Endodermal cell (in vitro differentiated cells): ENCODE results near the gene CHD9. TPM values are rescaled to one million over a fixed set of nuclear protein-coding genes. Genes with fewer than 3 reads are reported as not detected.

Source experiments
- DNase-seq: peaks from one replicate; pipeline ENCODE4 v3.0.0-alpha.2; 2017
- H3K27ac ChIP-seq: 2 replicates; pipeline ENCODE4 v1.5.1; 2013; ENCODE audit warnings: mild to moderate bottlenecking, low read depth, low read length, moderate library complexity
- H3K27me3 ChIP-seq: 2 replicates; pipeline ENCODE4 v1.6.1; 2013; ENCODE audit warnings: mild to moderate bottlenecking, low read length, moderate library complexity; ENCODE audit not compliant: insufficient read depth, control insufficient read depth, poor library complexity, severe bottlenecking
- H3K36me3 ChIP-seq: 2 replicates; pipeline ENCODE4 v1.7.0; 2013; ENCODE audit warnings: mild to moderate bottlenecking, low read length, moderate library complexity; ENCODE audit not compliant: control insufficient read depth, insufficient read depth
- H3K4me1 ChIP-seq: one replicate; pipeline ENCODE4 v1.7.0; 2013; ENCODE audit warnings: low read length; ENCODE audit not compliant: control insufficient read depth, insufficient read depth
- H3K4me3 ChIP-seq: 2 replicates; pipeline ENCODE4 v1.5.1; 2013; ENCODE audit warnings: mild to moderate bottlenecking, low read length, moderate library complexity
- H3K9ac ChIP-seq: 2 replicates; pipeline ENCODE4 v1.6.1; 2013; ENCODE audit warnings: mild to moderate bottlenecking, low read length, moderate library complexity; ENCODE audit not compliant: poor library complexity, severe bottlenecking; ENCODE audit errors: extremely low read depth
- H3K9me3 ChIP-seq: 2 replicates; pipeline ENCODE4 v1.6.1; 2013; ENCODE audit warnings: mild to moderate bottlenecking, low read length, moderate library complexity; ENCODE audit not compliant: control insufficient read depth
- H3K27ac Mint-ChIP-seq: 2 replicates; pipeline ENCODE4 v1.8.0; 2020; ENCODE audit warnings: mixed read lengths
- H3K27me3 Mint-ChIP-seq: 2 replicates; pipeline ENCODE4 v1.8.0; 2021; ENCODE audit warnings: mild to moderate bottlenecking, mixed read lengths; ENCODE audit not compliant: insufficient read depth
- H3K36me3 Mint-ChIP-seq: 2 replicates; pipeline ENCODE4 v1.8.0; 2020; ENCODE audit warnings: low read depth, mixed read lengths
- H3K4me1 Mint-ChIP-seq: 2 replicates; pipeline ENCODE4 v1.8.0; 2020; ENCODE audit warnings: mixed read lengths
- H3K4me3 Mint-ChIP-seq: 2 replicates; pipeline ENCODE4 v1.8.0; 2020; ENCODE audit warnings: mild to moderate bottlenecking, moderate library complexity, mixed read lengths
- H3K9me3 Mint-ChIP-seq: 2 replicates; pipeline ENCODE4 v1.8.0; 2020; ENCODE audit warnings: mild to moderate bottlenecking, mixed read lengths
- CTCF ChIP-seq: fragments of 200-600 bp; sonication (generic); conservative IDR thresholded peaks from 2 replicates; pipeline ENCODE4 v1.5.0; 2021; ENCODE audit warnings: antibody characterized with exemption, mild to moderate bottlenecking
- WGBS, 2 experiments: methylation state at CpG; one replicate each; pipeline versions ENCODE4 v1.1.5 to v1.1.7; 2013; ENCODE audit warnings: missing lambda C conversion rate in 2 of 2, mixed read lengths in 1 of 2; ENCODE audit not compliant: insufficient coverage in 1 of 2, insufficient read length in 1 of 2; 5-methylcytosine and 5-hydroxymethylcytosine counted together
- total RNA-seq, 2 donors: library from RNA; stranded (reverse); fragmentation: NEBNext Ultra II Directional in 1 of 2; extraction: Animal tissue kit (Norgen Biotek cat#: 25700) in 1 of 2; gene quantifications; 2 replicates in 1 of 2; 3 replicates in 1 of 2; pipeline ENCODE4 v1.2.1, GENCODE V29; 2021

CHD9 gene
- total RNA-seq, 2 donors from 2014 or later, result 36.8 to 40.5 TPM

GRCh38 chr16:53281280-53281679 lies 226.5 kb downstream of the CHD9 start:
- no peak overlapping the region for H3K4me3 ChIP-seq
- WGBS, 2 experiments, result 97 to 100% methylated on average over 2 of the region's 2 CpGs
- Mint-ChIP-seq H3K9me3 (peaks cover 21% of the 10 kb centered on the region), H3K27ac (no peak overlapping the region), H3K4me1 (no peaks in the 10 kb centered on the region), H3K4me3 (no peak overlapping the region), H3K36me3 (peaks cover 23% of the 10 kb centered on the region), H3K27me3 (no peaks in the 10 kb centered on the region)
- no peaks in the 10 kb centered on the region for H3K4me1 ChIP-seq
- H3K27ac ChIP-seq, result no peak overlapping the region
- H3K9me3 ChIP-seq, result peaks cover 21% of the 10 kb centered on the region
- no peaks in the 10 kb centered on the region for H3K27me3 ChIP-seq
- no peak for DNase-seq
- no peak overlapping the region for H3K9ac ChIP-seq
- peaks cover 69% of the 10 kb centered on the region for H3K36me3 ChIP-seq
- no peak for TF ChIP-seq CTCF

- no peak for TF ChIP-seq CTCF
- H3K27ac ChIP-seq, result no peak overlapping the region
- H3K36me3 ChIP-seq, result peaks cover 69% of the 10 kb centered on the region
These were observed 227.1 kb downstream of the CHD9 start for GRCh38 chr16:53281859-53282258.

GRCh38 chr16:53282328-53282727 lies 227.5 kb downstream of the CHD9 start:
- H3K27ac Mint-ChIP-seq, result no peak overlapping the region
- 93 to 97% methylated on average over 4 to 5 of the region's 5 CpGs for WGBS, 2 experiments
- H3K9me3 ChIP-seq, result peaks cover 12% of the 10 kb centered on the region
- H3K36me3 Mint-ChIP-seq, result peaks cover 31% of the 10 kb centered on the region
- H3K27me3 ChIP-seq, result no peaks in the 10 kb centered on the region
- H3K36me3 ChIP-seq, result peaks cover 69% of the 10 kb centered on the region
- H3K9ac ChIP-seq, result no peak overlapping the region
- no peaks in the 10 kb centered on the region for H3K4me1 ChIP-seq
- no peak overlapping the region for H3K27ac ChIP-seq
- no peak for TF ChIP-seq CTCF
- H3K4me3 ChIP-seq, result no peak overlapping the region
- H3K4me3 Mint-ChIP-seq, result no peak overlapping the region
- no peaks in the 10 kb centered on the region for H3K27me3 Mint-ChIP-seq
- no peaks in the 10 kb centered on the region for H3K4me1 Mint-ChIP-seq
- DNase-seq, result no peak
- H3K9me3 Mint-ChIP-seq, result peaks cover 21% of the 10 kb centered on the region

More at GRCh38 chr16:53281859-53282258, 227.1 kb downstream of the CHD9 start:
- H3K27ac Mint-ChIP-seq, result no peak overlapping the region
- H3K9me3 ChIP-seq, result peaks cover 17% of the 10 kb centered on the region
- H3K4me1 Mint-ChIP-seq, result no peaks in the 10 kb centered on the region
- H3K4me3 ChIP-seq, result no peak overlapping the region
- no peaks in the 10 kb centered on the region for H3K27me3 Mint-ChIP-seq
- no peak overlapping the region for H3K4me3 Mint-ChIP-seq
- DNase-seq, result no peak
- no peaks in the 10 kb centered on the region for H3K4me1 ChIP-seq
- peaks cover 21% of the 10 kb centered on the region for H3K9me3 Mint-ChIP-seq
- H3K36me3 Mint-ChIP-seq, result peaks cover 26% of the 10 kb centered on the region
- 98 to 100% methylated on average over 2 of the region's 2 CpGs for WGBS, 2 experiments
- no peaks in the 10 kb centered on the region for H3K27me3 ChIP-seq
- H3K9ac ChIP-seq, result no peak overlapping the region
